Activated naive CD4-positive, alpha-beta T cell treated with anti-CD3 and anti-CD28 coated beads for 36 hours (primary cell): ENCODE measurements around the gene CAMK2A. TPM values are rescaled to one million over a fixed set of nuclear protein-coding genes. Genes with fewer than 3 reads are reported as not detected.

Experiments
- CTCF ChIA-PET: fragments of 350-600 bp; sonication (Branson Sonifier 250); formaldehyde crosslinking; loops from one replicate; lab custom pipeline; 2021; ENCODE audit warnings: antibody characterized with exemption; lab: Charles Lee
- DNase-seq: peaks from one replicate; pipeline ENCODE4 v3.0.0-alpha.2; 2020
- H3K27ac Mint-ChIP-seq: one replicate; pipeline ENCODE4 v1.8.0; 2021; ENCODE audit warnings: mild to moderate bottlenecking, mixed read lengths
- H3K27me3 Mint-ChIP-seq: one replicate; pipeline ENCODE4 v1.8.0; 2021; ENCODE audit warnings: low read depth, mixed read lengths
- H3K36me3 Mint-ChIP-seq: one replicate; pipeline ENCODE4 v1.8.0; 2021; ENCODE audit warnings: low read depth, mixed read lengths
- H3K4me1 Mint-ChIP-seq: one replicate; pipeline ENCODE4 v1.8.0; 2021; ENCODE audit warnings: low read depth, mixed read lengths
- H3K4me3 Mint-ChIP-seq: one replicate; pipeline ENCODE4 v1.8.0; 2021; ENCODE audit warnings: mild to moderate bottlenecking, moderate library complexity, mixed read lengths
- H3K9me3 Mint-ChIP-seq: one replicate; pipeline ENCODE4 v1.8.0; 2021; ENCODE audit warnings: mixed read lengths
- intact Hi-C: fragments of 100-400 bp; cut with micrococcal nuclease; formaldehyde crosslinking; loops from one replicate; pipeline ENCODE4 v1.15.1; 2023
- total RNA-seq, 2 experiments: library from RNA; stranded (reverse); gene quantifications; one replicate each; pipeline ENCODE4 v1.2.3, GENCODE V29; 2021

Gene CAMK2A
- total RNA-seq, 2 experiments from 2014 or later = not detected

DNA sequence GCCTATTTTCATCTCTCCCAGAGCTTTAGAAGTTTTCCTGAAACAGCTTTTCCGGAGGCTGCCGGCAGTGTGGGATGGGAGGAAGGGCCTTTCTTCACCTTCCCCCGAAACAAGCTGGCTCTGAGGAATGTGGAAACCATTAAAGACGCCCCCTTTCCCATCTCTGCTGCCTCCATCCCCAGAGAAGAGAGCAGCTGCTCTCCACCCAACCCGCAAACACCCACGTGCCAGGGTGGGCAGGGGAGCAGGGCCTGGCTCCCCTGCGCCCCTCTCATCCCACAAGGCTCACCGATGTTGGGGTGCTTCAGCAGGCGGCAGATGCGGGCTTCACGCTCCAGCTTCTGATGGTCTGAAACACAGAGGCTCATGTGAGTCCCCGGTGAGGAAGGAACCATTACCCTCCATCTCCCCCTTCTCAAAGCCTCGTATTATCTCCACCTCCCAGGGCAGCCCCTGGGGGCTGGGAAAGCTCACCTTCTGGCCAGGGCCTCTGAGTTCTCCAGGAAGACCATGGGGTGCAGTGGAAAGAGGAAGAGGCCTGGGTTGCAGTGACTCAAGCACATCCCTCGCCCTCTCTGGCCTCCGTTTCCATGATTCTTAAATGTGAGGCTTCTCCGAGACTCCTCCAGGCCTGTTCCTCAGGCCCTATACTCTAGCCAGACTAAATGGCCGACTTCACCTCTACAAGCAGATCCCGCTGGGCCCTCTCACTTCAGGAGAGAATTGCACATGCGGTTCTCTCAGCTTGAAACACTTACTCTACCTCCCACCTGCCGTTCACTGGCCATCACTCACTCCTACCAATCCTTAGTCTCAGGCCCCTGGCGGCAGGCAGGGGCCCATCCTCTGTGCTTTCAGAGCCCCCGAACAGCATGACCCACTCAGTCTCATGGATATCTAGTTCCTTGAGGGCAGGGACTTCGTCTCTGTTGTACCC, 24.6 kb downstream of the CAMK2A start:
- Mint-ChIP-seq H3K27ac (no peak overlapping the region), H3K36me3 (no peaks in the 10 kb centered on the region), H3K4me1 (no peaks in the 10 kb centered on the region), H3K27me3 (no peaks in the 10 kb centered on the region), H3K9me3 (no peaks in the 10 kb centered on the region), H3K4me3 (no peak overlapping the region)
- DNase-seq = no peak
- CTCF ChIA-PET = interaction anchor here (0.6 kb wide), 1 partner anchor 91 kb away, joined by 3 read pairs; no protein-coding TSS in a partner anchor
- intact Hi-C loops = no loop called here

DNA sequence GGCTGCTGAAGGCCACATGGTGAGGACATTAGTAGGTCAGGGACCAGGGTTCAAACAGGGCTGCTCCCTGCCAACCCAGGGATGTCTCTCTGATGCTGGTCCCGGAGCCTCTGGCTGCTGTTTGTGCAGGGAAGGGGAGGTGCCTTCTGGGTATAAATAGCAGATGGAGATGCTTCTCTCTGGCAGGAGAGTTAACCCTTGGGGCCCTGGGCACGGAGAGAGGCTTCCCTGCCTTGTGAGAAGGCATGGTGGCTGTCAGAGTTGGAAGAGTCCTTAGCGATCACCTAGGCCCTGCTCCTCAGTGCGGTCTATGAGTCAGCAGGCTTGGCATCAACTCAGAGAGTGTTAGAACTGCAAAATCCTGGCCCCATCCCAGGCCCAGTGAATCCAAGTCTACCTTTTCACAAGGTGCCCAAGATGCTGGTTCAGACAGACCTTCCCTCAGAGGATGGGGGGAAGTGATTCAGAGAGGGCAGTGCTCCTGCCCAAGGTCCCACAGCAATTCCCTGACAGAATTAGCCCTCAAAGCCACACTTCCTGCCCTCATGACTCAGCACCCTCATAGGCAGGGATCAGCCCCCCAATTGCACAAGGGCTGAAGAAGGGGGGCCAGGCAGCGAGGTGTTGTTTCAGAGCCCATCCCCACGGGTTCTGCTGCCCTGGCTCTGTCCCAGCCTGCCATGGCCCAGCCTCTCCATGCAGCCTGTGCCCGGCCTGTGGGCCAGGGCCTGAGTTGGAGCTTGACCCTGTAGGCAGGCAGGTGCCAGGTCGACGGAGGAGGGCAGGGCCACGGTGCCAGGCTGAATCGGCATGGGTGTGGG, 25.6 kb downstream of the CAMK2A start:
- Mint-ChIP-seq H3K27me3 (no peaks in the 10 kb centered on the region), H3K4me1 (no peaks in the 10 kb centered on the region), H3K4me3 (no peak overlapping the region), H3K9me3 (no peaks in the 10 kb centered on the region), H3K36me3 (no peaks in the 10 kb centered on the region), H3K27ac (no peak overlapping the region)
- no peak for DNase-seq
- CTCF ChIA-PET = no interaction called here
- intact Hi-C loops = no loop called here

DNA sequence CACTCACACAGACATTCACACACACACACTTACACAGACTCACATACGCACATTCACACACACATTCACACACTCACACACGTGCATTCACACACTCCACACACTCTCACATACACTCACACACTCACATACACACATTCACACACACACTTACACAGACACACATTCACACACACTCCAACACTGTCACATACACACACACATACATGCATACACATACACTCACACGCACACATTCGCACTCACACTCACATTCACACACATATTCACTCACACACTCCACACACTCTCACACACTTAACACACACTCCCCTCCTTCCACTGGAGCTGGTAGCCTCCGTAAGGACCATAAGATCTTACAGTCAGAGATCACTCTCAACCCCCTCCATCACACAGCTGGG, 26.2 kb downstream of the CAMK2A start:
- H3K27me3 Mint-ChIP-seq = no peaks in the 10 kb centered on the region
- intact Hi-C loops = no loop called here
- no peaks in the 10 kb centered on the region for H3K36me3 Mint-ChIP-seq
- H3K27ac Mint-ChIP-seq = no peak overlapping the region
- H3K9me3 Mint-ChIP-seq = no peaks in the 10 kb centered on the region
- no peak for DNase-seq
- no peak overlapping the region for H3K4me3 Mint-ChIP-seq
- H3K4me1 Mint-ChIP-seq = no peaks in the 10 kb centered on the region
- CTCF ChIA-PET = no interaction called here

DNA sequence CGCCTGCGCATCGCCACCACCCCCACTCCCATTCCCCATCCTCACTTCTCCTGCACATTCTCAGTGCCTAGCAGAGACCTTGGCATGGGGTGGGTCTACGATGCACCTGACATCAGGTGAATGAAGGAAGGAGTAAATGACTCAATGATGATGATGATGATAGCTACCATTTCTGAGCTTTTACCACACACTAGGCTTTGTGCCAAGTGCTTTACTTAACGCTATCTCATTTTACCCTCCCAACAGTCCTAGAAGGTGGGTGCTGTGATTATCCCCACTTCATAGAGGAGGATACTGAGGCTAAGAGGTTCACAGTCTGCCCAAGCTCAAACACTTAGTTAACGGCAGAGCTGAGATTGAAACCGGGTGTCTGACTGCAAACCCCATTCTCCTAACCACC, 27.1 kb downstream of the CAMK2A start:
- CTCF ChIA-PET = interaction anchor here (0.6 to 1.0 kb wide), 2 partner anchors 25 to 171 kb away, joined by 3 read pairs; no protein-coding TSS in a partner anchor
- intact Hi-C loops = no loop called here
- Mint-ChIP-seq H3K9me3 (no peaks in the 10 kb centered on the region), H3K27ac (no peak overlapping the region), H3K27me3 (no peaks in the 10 kb centered on the region), H3K36me3 (no peaks in the 10 kb centered on the region), H3K4me3 (no peak overlapping the region), H3K4me1 (no peaks in the 10 kb centered on the region)
- DNase-seq = no peak

DNA sequence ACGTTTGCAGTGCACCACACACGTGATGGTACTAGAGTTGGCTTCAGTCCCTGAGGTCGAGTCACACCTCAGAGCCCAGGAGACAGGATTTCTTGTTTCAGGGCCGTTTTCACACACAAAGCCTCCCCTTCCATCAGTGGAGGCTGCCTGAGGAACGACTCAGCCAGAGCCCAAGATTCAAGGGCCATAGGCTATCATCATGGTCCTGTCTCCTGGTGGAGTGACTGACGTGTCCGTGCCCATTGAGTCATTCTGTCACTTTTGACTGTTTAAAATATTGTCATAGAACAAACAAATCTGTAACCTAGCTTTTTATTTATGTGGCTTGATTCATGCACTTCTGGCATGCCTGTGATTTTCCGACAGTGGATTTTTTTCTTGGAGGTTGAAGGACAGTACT, 28.3 kb downstream of the CAMK2A start:
- H3K27me3 Mint-ChIP-seq = no peaks in the 10 kb centered on the region
- H3K4me1 Mint-ChIP-seq = no peaks in the 10 kb centered on the region
- H3K9me3 Mint-ChIP-seq = no peaks in the 10 kb centered on the region
- CTCF ChIA-PET = no interaction called here
- DNase-seq = no peak
- H3K4me3 Mint-ChIP-seq = no peak overlapping the region
- no peak overlapping the region for H3K27ac Mint-ChIP-seq
- intact Hi-C loops = no loop called here
- H3K36me3 Mint-ChIP-seq = no peaks in the 10 kb centered on the region

DNA sequence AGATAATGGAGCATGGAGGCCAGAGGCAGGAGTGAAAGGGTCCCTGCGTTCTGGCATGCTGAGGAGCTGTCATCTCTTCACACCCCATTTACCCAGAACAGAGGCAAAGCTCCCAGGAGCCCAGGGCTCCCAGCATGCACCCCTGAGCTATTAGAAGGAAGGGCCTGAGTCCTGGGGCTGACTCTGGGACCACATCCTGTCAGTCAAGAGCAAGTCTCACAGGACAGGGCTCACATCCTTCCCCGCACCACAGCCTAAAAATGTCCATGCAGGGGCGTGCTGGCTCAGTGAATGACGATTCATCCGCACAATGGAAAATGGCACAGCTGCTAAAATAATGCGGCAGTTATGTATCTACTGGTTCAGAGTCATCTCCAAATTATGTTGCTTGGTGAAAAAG, 31.4 kb downstream of the CAMK2A start:
- CTCF ChIA-PET = no interaction called here
- no peak overlapping the region for H3K27ac Mint-ChIP-seq
- no peak for DNase-seq

DNA sequence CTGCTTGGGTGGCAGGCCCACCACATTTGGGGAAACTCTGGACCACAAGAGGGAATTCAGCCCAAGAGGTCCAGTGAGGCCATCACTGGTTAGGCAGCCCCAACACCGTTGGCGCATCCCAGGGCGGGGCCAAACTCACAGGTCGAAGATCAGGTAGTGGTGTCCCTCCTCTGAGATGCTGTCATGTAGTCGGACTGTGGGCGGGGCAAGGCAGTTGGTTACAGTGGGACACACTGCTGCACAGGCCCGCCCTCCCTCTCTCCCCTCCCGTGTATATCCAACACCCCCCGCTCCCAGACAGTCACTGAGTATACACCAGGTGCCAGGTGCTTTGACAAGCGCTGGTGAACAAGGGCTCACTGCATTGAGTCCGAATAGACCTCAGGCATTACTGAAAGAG, 32.1 kb downstream of the CAMK2A start:
- CTCF ChIA-PET = no interaction called here
- DNase-seq = no peak
- no peaks in the 10 kb centered on the region for H3K27me3 Mint-ChIP-seq
- H3K9me3 Mint-ChIP-seq = no peaks in the 10 kb centered on the region
- H3K4me1 Mint-ChIP-seq = no peaks in the 10 kb centered on the region
- intact Hi-C loops = no loop called here
- no peaks in the 10 kb centered on the region for H3K36me3 Mint-ChIP-seq
- no peak overlapping the region for H3K4me3 Mint-ChIP-seq
- H3K27ac Mint-ChIP-seq = no peak overlapping the region

More for the DNA sequence above, 31.4 kb downstream of the CAMK2A start:
- intact Hi-C loops = no loop called here
- Mint-ChIP-seq H3K4me3 (no peak overlapping the region), H3K9me3 (no peaks in the 10 kb centered on the region), H3K4me1 (no peaks in the 10 kb centered on the region), H3K36me3 (no peaks in the 10 kb centered on the region), H3K27me3 (no peaks in the 10 kb centered on the region)

DNA sequence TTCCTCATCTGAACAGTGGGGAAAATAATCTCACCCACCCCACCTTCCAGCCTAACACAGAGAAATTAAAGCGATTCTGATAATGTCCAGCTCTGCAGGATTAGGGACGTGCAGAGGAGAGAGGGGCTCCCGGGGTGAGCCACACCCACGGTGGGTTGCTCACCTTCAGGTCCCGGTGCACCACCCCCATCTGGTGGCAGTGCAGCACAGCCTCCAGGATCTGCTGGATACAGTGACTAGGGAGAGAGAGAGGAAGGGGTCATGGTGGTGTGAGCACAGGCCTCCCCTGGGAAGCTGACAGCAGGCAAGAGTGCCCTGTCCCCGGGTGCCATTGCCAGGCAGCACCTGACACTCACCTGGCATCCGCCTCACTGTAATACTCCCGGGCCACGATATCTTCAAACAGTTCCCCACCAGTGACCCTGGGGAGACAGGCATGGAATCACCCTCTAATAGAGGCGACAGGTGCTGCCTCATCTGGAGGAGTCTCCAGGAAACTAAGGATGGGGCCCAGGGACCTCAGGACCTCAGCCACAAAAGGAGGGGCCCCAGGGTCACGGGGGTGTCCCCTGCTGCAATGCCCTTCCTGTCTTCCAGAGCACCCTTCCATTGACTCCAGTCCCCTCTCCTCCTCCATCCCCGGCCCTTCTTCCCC, 33.0 kb downstream of the CAMK2A start:
- no peaks in the 10 kb centered on the region for H3K9me3 Mint-ChIP-seq
- CTCF ChIA-PET = no interaction called here
- no peaks in the 10 kb centered on the region for H3K36me3 Mint-ChIP-seq
- DNase-seq = no peak
- no peak overlapping the region for H3K27ac Mint-ChIP-seq
- intact Hi-C loops = no loop called here
- no peaks in the 10 kb centered on the region for H3K27me3 Mint-ChIP-seq
- H3K4me1 Mint-ChIP-seq = no peaks in the 10 kb centered on the region
- H3K4me3 Mint-ChIP-seq = no peak overlapping the region

DNA sequence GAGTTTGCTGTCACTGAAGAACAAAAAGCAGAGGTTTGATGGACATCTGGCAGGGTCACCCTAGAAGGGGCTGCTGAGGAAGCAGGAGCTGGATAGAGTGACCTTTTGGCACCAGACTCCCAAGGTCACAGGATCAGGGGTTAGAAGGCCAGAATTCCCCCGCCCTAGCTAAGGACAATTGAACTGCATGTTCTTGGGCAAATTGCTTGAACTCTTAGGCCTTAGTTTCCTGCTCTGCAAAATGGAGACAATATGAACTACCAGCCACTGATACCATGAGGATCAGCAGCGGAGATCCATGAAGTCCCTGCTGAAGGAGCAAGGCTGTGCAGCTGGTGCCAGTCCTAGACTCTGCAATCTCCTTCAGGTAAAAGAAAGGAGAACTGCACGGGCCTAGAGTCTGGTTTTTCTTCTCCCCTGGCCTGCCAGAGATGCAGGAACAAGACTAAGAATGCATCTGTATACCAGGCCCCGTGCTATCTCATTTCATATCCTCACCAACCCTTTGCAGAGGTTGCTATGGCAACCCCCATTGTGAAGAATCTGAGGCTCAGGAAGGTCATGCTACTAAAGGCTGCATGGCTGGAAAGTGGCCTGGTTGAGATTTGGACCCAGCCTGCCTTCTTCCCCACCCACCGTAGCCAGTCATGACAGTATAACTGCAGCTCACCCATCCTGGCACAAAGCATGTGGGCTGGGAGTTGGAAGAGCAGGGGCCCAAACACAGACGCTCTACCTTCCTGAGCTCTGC, 33.7 kb downstream of the CAMK2A start:
- H3K4me3 Mint-ChIP-seq = no peak overlapping the region
- H3K27me3 Mint-ChIP-seq = no peaks in the 10 kb centered on the region
- intact Hi-C loops = no loop called here

DNA sequence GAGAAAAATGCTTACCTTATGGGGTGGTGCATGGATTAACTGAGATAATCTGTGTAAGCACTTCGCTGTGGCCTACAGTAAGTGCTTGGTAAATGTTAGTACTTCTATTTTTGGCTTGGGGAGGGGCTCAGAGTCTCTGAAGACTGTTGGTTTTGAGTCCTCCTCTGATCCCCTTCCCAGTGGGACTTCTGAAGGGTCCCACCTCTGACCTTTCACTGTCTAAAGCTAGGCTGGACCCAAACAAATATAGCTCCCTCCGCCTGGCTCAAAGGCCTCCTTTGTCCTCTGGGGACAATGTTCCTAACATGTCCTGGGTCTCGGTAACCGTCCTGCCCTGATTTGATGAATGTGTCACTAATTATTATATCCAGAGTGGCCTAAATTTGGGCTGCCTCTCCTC, 34.8 kb downstream of the CAMK2A start:
- Mint-ChIP-seq H3K36me3 (no peaks in the 10 kb centered on the region), H3K4me3 (no peak overlapping the region), H3K27me3 (no peaks in the 10 kb centered on the region), H3K27ac (no peak overlapping the region), H3K9me3 (no peaks in the 10 kb centered on the region), H3K4me1 (no peaks in the 10 kb centered on the region)
- CTCF ChIA-PET = interaction anchor here (0.8 kb wide), 1 partner anchor 102 kb away, joined by 3 read pairs; no protein-coding TSS in a partner anchor
- intact Hi-C loops = no loop called here
- no peak for DNase-seq

More for the DNA sequence above, 33.7 kb downstream of the CAMK2A start:
- CTCF ChIA-PET = no interaction called here
- Mint-ChIP-seq H3K27ac (no peak overlapping the region), H3K4me1 (no peaks in the 10 kb centered on the region), H3K36me3 (no peaks in the 10 kb centered on the region), H3K9me3 (no peaks in the 10 kb centered on the region)
- no peak for DNase-seq

DNA sequence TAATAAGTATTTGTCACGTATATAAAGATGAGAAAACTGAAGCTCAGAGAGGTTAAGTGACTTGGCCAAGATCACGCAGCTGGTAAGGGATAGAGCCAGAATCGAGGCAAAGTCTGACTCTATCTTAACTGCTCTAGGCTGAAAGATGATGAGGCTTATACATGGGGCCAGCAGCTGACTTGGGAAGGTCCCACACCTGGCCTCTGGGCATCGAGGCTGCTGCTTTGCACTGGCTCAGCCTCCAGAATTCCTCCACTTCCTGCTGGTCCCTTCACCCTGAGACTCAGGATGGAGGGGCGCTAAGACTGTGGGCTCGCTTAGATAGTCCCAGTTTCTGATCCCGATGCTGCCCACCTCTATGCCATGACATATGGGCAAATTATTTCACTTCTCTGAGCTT, 35.2 kb downstream of the CAMK2A start:
- intact Hi-C loops = no loop called here
- Mint-ChIP-seq H3K4me3 (no peak overlapping the region), H3K27me3 (no peaks in the 10 kb centered on the region), H3K36me3 (no peaks in the 10 kb centered on the region), H3K9me3 (no peaks in the 10 kb centered on the region), H3K27ac (no peak overlapping the region), H3K4me1 (no peaks in the 10 kb centered on the region)
- no peak for DNase-seq
- CTCF ChIA-PET = interaction anchor here (0.8 kb wide), 1 partner anchor 101 kb away, joined by 3 read pairs; no protein-coding TSS in a partner anchor
